Stimulated activated naive B cell treated with anti-CD40 and anti-IgM and Interleukin-4, amounts not matched to agents 10 μg/mL and 1 μg/mL and 100 μg/mL, for 72 hours (primary cell): Measurements from ENCODE around the gene DYNLT2.
"Not testable (repeated sequence)": the region's sequence is repeated elsewhere in the genome, so short reads cannot be mapped to it uniquely, and the experiment has no call there.

Experiments used
- ATAC-seq, 2 donors: fragments of 150-1000 bp; cut with Tn5 transposase; replicated peaks; 2 replicates each; pipeline ENCODE4 v1.10.0; 2021; ENCODE audit warnings: moderate library complexity in 1 of 2
- DNase-seq: peaks from one replicate; pipeline ENCODE4 v3.0.0; 2021
- H3K27ac Mint-ChIP-seq: one replicate; pipeline ENCODE4 v1.8.0; 2022; ENCODE audit warnings: mild to moderate bottlenecking, mixed read lengths
- H3K27me3 Mint-ChIP-seq, 2 donors: one replicate each; pipeline ENCODE4 v1.8.0; 2022; ENCODE audit warnings: mixed read lengths in 2 of 2
- H3K36me3 Mint-ChIP-seq, 2 donors: one replicate each; pipeline ENCODE4 v1.8.0; 2022; ENCODE audit warnings: mixed read lengths in 2 of 2, mild to moderate bottlenecking in 1 of 2
- H3K4me1 Mint-ChIP-seq, 2 donors: one replicate each; pipeline ENCODE4 v1.8.0; 2022; ENCODE audit warnings: mixed read lengths in 2 of 2, mild to moderate bottlenecking in 1 of 2
- H3K4me3 Mint-ChIP-seq, 2 donors: one replicate each; pipeline ENCODE4 v1.8.0; 2022; ENCODE audit warnings: mild to moderate bottlenecking in 2 of 2, mixed read lengths in 2 of 2, moderate library complexity in 1 of 2
- H3K9me3 Mint-ChIP-seq, 2 donors: one replicate each; pipeline ENCODE4 v1.8.0; 2022; ENCODE audit warnings: mixed read lengths in 2 of 2, mild to moderate bottlenecking in 1 of 2

Gene DYNLT2

DNA sequence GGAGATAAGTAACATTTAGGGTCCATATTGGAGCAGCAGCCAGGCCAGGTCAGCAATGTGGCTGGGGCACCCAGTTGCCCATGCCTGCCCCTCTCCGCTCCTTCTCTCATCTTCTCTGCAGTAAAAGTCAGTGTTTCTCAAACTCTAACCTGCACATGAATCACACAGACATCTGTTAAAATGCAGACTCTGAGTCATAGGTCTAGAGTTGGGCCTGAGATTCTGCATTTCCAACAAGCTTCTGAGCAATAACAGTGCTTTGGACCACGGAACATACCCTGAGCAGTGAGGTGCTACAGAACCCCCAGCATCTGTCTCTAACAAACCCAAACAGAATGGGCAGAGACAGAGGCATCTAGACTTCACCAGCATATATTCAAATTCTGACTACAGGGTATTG, 37.2 kb downstream of the DYNLT2 start:
- DNase-seq (no peak), ATAC-seq (no peak)
- peaks cover 19 to 27% of the 10 kb centered on the region in 2 donors for H3K36me3 Mint-ChIP-seq
- no peak overlapping the region for H3K27ac Mint-ChIP-seq
- H3K4me3 Mint-ChIP-seq, result no peak overlapping the region
- H3K4me1 Mint-ChIP-seq, result peaks cover 5 to 9% of the 10 kb centered on the region in 2 donors
- H3K9me3 Mint-ChIP-seq, result no peaks in the 10 kb centered on the region
- H3K27me3 Mint-ChIP-seq, result no peaks in the 10 kb centered on the region

DNA sequence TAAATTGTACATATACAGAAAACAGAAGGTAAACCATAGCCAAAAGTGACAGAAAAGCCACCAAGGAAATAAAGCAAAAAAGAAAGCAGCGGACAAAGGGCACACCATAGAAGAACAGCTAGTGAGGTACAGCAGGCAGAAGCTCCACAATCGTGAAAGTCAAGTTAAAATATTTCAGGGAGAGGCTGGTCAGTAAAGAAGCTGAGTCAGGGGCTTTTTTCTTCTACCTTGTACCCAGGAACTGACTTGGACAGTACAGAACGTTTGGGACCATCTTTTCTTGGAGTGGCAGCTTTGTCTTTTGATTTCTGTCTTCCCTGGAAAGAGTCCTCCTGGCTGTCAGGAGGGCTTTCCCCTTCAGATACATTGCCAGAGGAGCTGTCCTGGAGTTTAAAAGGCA, 41.4 kb downstream of the DYNLT2 start:
- peaks cover 11 to 24% of the 10 kb centered on the region in 2 donors for H3K36me3 Mint-ChIP-seq
- DNase-seq (no peak), ATAC-seq (no peak)
- H3K27me3 Mint-ChIP-seq, result no peaks in the 10 kb centered on the region
- H3K4me3 Mint-ChIP-seq, result no peak overlapping the region
- H3K27ac Mint-ChIP-seq, result peak overlapping the region; percentile 66
- H3K9me3 Mint-ChIP-seq, result no peaks in the 10 kb centered on the region
- H3K4me1 Mint-ChIP-seq, result peaks cover 9 to 38% of the 10 kb centered on the region in 2 donors

DNA sequence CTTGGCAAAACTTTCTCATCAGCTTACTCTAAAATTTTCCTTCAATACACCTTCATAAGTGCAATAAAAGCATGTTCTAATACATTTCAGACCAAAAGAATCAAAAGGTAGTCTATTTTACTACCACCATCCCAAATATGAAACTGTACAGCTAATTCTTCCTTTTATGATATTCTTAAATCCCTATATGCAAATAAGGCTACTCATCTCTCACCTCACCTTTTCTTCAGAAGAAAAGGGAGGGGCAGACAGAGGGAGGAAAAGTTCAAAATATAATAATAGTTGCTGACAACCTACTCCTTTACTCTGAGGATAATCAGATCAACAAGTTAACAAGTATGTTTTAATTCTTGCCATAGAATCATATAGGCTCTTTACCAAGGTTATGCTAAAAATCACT, 42.1 kb downstream of the DYNLT2 start:
- peak overlapping the region in 1 of 2 donors; percentile 41 for H3K4me3 Mint-ChIP-seq
- no peak overlapping the region for H3K27ac Mint-ChIP-seq
- peaks cover 12 to 43% of the 10 kb centered on the region in 2 donors for H3K4me1 Mint-ChIP-seq
- H3K9me3 Mint-ChIP-seq, result no peaks in the 10 kb centered on the region
- DNase-seq (no peak), ATAC-seq (peak; percentile 82 to 86)
- H3K27me3 Mint-ChIP-seq, result no peaks in the 10 kb centered on the region
- peaks cover 11 to 20% of the 10 kb centered on the region in 2 donors for H3K36me3 Mint-ChIP-seq

DNA sequence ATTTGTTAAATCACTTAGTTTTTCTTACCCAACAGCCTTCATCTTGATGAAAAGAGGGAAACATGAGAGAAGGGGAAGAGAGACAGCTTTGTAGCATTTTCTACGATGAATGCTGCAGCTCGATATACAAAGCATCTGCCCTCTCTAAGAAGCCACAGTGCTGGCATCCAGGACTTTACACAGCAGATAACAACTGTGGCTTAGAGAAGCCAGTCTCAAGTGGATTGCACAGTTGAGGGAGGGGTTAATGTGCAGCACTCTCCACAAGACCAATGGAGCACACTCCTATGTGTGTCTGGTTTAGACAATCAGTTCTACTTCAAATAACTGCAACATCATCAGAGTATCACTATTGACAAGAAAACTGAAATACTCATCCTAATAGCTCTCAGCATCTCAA, 43.6 kb downstream of the DYNLT2 start:
- Mint-ChIP-seq H3K27ac (no peak overlapping the region), H3K27me3 (no peaks in the 10 kb centered on the region), H3K4me1 (peaks cover 12 to 57% of the 10 kb centered on the region in 2 donors), H3K9me3 (no peaks in the 10 kb centered on the region), H3K36me3 (peaks cover 11 to 22% of the 10 kb centered on the region in 2 donors), H3K4me3 (no peak overlapping the region)
- ATAC-seq, result no peak
- no peak for DNase-seq

DNA sequence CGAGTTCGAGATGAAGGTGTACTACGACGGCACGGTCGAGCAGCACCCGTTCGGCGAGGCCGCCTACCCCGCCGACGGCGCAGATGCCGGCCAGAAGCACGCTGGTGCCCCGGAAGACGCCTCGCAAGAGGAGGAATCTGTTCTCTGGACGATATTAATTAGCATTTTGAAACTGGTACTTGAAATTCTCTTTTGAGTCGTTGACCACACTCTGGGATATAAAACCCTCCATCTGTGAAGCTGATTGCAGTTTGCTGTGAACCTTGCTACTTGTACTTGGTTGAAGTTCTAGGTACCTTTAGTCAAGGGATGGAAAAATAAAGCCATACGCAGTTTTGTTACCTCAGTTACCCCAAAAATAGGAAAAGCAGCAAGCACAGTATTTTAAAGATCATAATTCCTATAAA, 48.5 kb downstream of the DYNLT2 start:
- Mint-ChIP-seq H3K36me3 (peaks cover 17 to 32% of the 10 kb centered on the region in 2 donors), H3K4me3 (peak overlapping the region; percentile 94 to 95), H3K27ac (peak overlapping the region; percentile 92), H3K9me3 (no peaks in the 10 kb centered on the region), H3K4me1 (peaks cover 18 to 63% of the 10 kb centered on the region in 2 donors), H3K27me3 (no peaks in the 10 kb centered on the region)
- ATAC-seq, result peak; percentile 9 to 10
- DNase-seq, result no peak

DNA sequence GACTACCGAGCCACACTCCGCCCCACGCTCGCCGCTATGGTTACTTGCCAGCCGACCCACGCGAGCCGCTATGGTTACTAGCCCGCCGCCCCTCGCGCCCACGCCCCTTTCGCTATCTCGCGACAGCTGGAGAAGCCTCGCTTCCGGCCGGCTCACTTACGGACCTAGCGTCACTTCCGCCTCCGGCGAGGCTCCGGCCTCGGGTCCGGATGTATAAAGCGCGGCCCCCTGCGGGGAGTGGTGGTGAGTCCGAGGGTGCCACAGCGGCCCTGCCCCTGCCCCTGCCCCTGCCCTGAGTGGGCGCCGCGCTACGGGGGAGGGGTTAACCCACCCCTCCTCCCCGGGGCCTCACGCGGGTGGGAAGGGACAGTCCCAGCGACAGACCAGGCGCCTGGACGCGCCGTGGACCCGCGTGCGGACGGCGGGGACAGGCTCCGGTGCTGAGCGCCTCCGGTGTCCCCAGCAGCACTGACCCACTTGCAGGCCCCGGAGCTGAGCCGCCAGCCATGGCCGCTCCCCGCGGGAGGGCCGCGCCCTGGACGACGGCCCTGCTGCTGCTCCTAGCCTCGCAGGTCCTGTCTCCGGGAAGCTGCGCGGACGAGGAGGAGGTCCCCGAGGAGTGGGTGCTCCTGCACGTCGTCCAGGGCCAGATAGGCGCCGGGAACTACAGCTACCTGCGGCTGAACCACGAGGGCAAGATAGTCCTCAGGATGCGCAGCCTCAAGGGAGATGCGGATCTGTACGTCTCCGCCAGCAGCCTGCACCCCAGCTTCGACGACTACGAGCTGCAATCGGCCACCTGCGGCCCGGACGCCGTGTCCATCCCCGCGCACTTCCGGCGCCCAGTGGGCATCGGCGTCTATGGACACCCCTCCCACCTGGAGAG, 49.2 kb downstream of the DYNLT2 start, which contains the start of the genes C6orf120 and WDR27:
C6orf120 (plus strand) TSS at position 173 of the 886 bp plus-strand sequence; CDS start at position 507, 334 bp downstream.
WDR27 (minus strand) TSS at position 76 of the 886 bp plus-strand sequence. CDS start 13,024 bp downstream, outside the sequence.
- peak; percentile 98 for DNase-seq
- H3K27ac Mint-ChIP-seq, result peak within 1 kb of the TSS; percentile 97
- H3K36me3 Mint-ChIP-seq, result peaks cover 21 to 36% of the 10 kb centered on the region in 2 donors
- ATAC-seq, result peak; percentile 94 to 95
- no peaks in the 10 kb centered on the region for H3K9me3 Mint-ChIP-seq
- no peaks in the 10 kb centered on the region for H3K27me3 Mint-ChIP-seq
- H3K4me1 Mint-ChIP-seq, result peaks cover 18 to 57% of the 10 kb centered on the region in 2 donors
- H3K4me3 Mint-ChIP-seq, result peak within 1 kb of the TSS; percentile 94 to 95

DNA sequence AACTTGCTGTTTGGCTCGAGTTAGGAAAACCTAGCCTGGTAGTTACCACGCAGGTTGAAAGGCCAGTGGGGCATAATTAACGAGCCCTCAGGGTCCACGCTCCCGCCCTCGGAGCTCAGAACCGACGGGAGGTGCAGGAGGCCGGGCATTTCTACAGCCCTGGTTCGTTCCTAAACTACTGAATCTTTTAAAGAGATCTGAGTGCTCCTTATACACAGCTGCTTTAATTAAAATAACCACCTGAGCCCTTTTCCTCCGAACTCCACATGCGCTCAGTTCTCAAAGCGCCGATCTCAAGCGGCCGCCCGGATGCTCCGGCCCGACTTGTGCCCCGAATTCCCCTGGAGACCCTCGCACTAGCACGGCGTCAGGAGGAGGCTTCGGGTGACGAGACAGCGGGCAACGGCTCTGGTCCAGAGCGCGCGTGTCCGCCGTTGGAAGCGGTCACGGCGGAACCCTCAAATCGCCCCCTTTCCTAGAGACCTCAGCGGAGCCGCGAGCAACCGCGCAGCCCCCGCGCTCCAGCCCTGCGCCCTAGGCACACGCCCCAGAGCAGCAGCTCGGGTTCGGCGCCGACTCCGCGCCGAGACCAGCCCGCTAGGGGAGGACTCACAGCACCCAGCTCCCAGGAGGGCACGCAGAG, 49.9 kb downstream of the DYNLT2 start:
- ATAC-seq (peak; percentile 7 to 8), DNase-seq (no peak)
- H3K4me1 Mint-ChIP-seq, result peaks cover 17 to 51% of the 10 kb centered on the region in 2 donors
- no peaks in the 10 kb centered on the region for H3K27me3 Mint-ChIP-seq
- H3K36me3 Mint-ChIP-seq, result peaks cover 23 to 39% of the 10 kb centered on the region in 2 donors
- peak overlapping the region; percentile 97 for H3K27ac Mint-ChIP-seq
- peaks cover 0 to under 1% of the 10 kb centered on the region in 2 donors for H3K9me3 Mint-ChIP-seq
- peak overlapping the region; percentile 94 to 95 for H3K4me3 Mint-ChIP-seq

DNA sequence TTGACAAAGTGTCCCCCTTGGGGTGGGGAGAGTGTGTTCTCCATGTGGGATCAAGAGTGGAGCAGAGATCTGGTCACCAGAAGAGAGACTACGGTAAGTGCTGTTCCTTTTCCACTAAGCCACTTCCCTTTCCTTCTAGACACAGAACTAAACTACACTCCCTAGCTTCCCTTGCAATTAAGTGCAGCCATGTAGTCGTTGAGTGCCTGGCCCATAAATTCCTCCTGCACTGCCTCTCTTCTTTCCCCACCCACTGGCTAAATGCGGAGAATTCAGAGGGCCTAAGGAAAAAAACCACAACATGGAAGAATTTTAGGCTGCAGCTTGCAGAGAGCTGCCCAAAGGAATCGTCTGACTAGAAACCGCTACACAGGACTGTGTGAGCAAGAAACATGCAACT, 51.1 kb downstream of the DYNLT2 start:
- peaks cover 29 to 46% of the 10 kb centered on the region in 2 donors for H3K36me3 Mint-ChIP-seq
- ATAC-seq (no peak), DNase-seq (no peak)
- H3K4me1 Mint-ChIP-seq, result peaks cover 14 to 41% of the 10 kb centered on the region in 2 donors
- H3K9me3 Mint-ChIP-seq, result peaks cover 4 to 6% of the 10 kb centered on the region in 2 donors
- no peaks in the 10 kb centered on the region for H3K27me3 Mint-ChIP-seq
- peak overlapping the region in 1 of 2 donors; percentile 22 for H3K4me3 Mint-ChIP-seq
- H3K27ac Mint-ChIP-seq, result no peak overlapping the region

DNA sequence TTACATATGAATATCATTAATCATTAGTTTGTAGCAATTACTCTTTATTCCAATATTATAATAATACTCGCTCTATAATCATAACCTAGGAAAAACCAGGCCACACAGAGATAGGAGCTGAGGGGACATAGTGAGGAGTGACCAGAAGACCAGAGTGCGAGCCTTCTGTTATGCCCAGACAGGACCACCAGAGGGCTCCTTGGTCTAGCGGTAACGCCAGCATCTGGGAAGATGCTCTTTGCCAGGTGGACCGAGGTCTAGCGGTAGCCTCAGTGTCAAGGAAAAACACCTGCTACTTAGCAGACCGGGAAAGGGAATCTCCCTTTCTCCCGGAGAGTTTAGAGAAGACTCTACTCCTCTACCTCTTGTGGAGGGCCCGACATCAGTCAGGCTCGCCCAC, 54.3 kb downstream of the DYNLT2 start:
- DNase-seq, ATAC-seq, H3K4me3 Mint-ChIP-seq, H3K27me3 Mint-ChIP-seq, H3K27ac Mint-ChIP-seq: not testable (repeated sequence)
- Mint-ChIP-seq H3K36me3 (peaks cover 43 to 55% of the 10 kb centered on the region in 2 donors), H3K4me1 (peaks cover 11 to 28% of the 10 kb centered on the region in 2 donors), H3K9me3 (peaks cover 11% of the 10 kb centered on the region in 2 donors)

DNA sequence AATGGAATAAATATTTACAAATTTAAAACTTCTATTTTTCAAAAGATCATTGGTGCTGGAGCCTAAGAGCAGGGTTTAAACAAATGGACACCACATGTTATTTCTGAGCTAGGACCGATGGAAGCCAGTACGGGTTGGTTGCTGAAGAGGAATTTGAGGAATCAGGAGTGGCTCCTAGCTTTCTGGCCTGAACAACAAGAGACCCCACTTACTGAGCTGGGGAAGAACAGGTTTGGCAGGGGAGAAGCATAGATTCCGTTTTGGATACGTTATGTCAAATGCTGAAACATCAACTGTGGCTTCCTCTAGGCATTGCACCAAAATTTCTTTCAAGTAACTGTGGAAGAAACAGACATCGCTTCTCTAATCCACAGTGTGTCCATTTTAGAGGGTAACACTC, 56.2 kb downstream of the DYNLT2 start:
- Mint-ChIP-seq H3K36me3 (peaks cover 46 to 66% of the 10 kb centered on the region in 2 donors), H3K9me3 (peaks cover 11 to 13% of the 10 kb centered on the region in 2 donors), H3K27ac (no peak overlapping the region), H3K4me1 (peaks cover 12 to 29% of the 10 kb centered on the region in 2 donors), H3K4me3 (no peak overlapping the region), H3K27me3 (no peaks in the 10 kb centered on the region)
- DNase-seq (no peak), ATAC-seq (no peak)

DNA sequence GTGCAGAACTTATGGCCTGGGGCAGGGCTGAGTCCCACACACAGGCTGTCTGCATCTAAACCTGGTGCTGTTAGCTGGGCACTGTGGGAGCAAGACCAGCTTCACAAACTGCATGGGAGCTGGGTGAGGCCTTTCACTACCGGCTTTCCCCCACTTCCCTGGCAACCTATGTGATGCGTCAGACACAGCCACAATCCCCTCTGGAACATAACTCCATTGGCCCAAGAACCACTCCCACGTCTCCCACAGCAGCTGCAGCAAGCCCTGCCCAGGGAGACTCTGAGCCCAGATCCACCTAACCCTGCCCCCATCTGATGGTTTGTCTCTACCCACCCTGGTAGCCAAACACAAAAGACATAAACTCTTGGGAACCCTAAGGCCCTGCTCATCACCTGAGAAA, 58.9 kb downstream of the DYNLT2 start:
- Mint-ChIP-seq H3K27ac (no peak overlapping the region), H3K9me3 (peaks cover 11 to 13% of the 10 kb centered on the region in 2 donors), H3K27me3 (no peaks in the 10 kb centered on the region), H3K4me3 (no peak overlapping the region), H3K36me3 (peaks cover 47 to 70% of the 10 kb centered on the region in 2 donors), H3K4me1 (peaks cover 5 to 19% of the 10 kb centered on the region in 2 donors)
- ATAC-seq (no peak), DNase-seq (no peak)

DNA sequence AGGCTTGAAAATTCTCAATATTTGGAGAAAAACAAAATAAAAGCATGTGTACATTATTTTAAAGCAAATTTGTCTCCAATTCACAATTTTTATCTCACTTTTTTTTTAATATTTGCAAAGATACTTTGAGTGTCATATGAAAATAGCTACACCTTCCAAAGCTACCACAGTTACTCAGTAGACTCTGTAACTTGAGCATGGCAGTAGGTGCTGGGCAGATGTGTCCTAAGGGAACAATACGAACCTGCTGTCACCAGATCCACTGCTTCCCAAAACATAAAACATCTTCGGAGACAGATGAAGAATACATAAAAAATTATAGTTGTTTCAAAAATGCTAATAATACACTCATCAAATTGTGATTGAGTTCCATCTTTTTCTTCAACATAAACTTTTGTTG, 60.1 kb downstream of the DYNLT2 start:
- no peak for DNase-seq
- H3K27ac Mint-ChIP-seq, result no peak overlapping the region
- peaks cover 5 to 19% of the 10 kb centered on the region in 2 donors for H3K4me1 Mint-ChIP-seq
- no peak overlapping the region for H3K4me3 Mint-ChIP-seq
- H3K36me3 Mint-ChIP-seq, result peaks cover 47 to 71% of the 10 kb centered on the region in 2 donors
- no peak for ATAC-seq
- no peaks in the 10 kb centered on the region for H3K27me3 Mint-ChIP-seq
- H3K9me3 Mint-ChIP-seq, result peaks cover 16 to 17% of the 10 kb centered on the region in 2 donors
